ENCODE data around the gene AP3S2. TPM values are rescaled to one million over a fixed set of nuclear protein-coding genes. Genes with fewer than 3 reads are reported as not detected.

Gene AP3S2
- total and polyA plus RNA-seq, 2 of the 13 experiments (the other 11 are each of a cell fraction or from before 2014, with no cell fraction given) = 17.6 to 44.4 TPM

GRCh38 chr15:89809093-89809786 is 84.6 kb downstream of the AP3S2 start (continued):
- TF ChIP-seq ZBTB26 (CRISPR knock-in tag; IDR thresholded peaks at IDR 0.05; ENCODE audit: borderline replicate concordance) (peak; percentile 95), SP140L (CRISPR knock-in tag; IDR thresholded peaks at IDR 0.05; ENCODE audit: borderline replicate concordance) (no peak), TMF1 (CRISPR knock-in tag; IDR thresholded peaks at IDR 0.05; ENCODE audit: low read depth) (0 out of 2 replicates have a peak, but pooled peaks have one; percentile 66), ZNF800 (CRISPR knock-in tag; IDR thresholded peaks at IDR 0.05) (peak; percentile 51; the same call in 1 of the 2 replicates), HIC2 (CRISPR knock-in tag; IDR thresholded peaks at IDR 0.05; ENCODE audit: low read depth) (peak; percentile 80), MED8 (CRISPR knock-in tag; IDR thresholded peaks at IDR 0.05; ENCODE audit: insufficient replicate concordance) (peak; percentile 70), ZBTB7B (CRISPR knock-in tag; IDR thresholded peaks at IDR 0.05) (peak; percentile 98), RARA (CRISPR knock-in tag; IDR thresholded peaks at IDR 0.05) (peak; percentile 72), ETV5 (CRISPR knock-in tag; IDR thresholded peaks at IDR 0.05; ENCODE audit: borderline replicate concordance) (peak; percentile 97), TARDBP (CRISPR knock-in tag; IDR thresholded peaks at IDR 0.05) (peak; percentile 91), ZBTB1 (CRISPR knock-in tag; IDR thresholded peaks at IDR 0.05; ENCODE audit: borderline replicate concordance) (no peak), SIX1 (CRISPR knock-in tag; IDR thresholded peaks at IDR 0.05; ENCODE audit: borderline replicate concordance) (peak; percentile 74), MYC (CRISPR knock-in tag; IDR thresholded peaks at IDR 0.05; ENCODE audit: borderline replicate concordance) (peak; percentile 58; the same call in 1 of the 2 replicates), ZBED4 (CRISPR knock-in tag; IDR thresholded peaks at IDR 0.05; ENCODE audit: borderline replicate concordance) (peak; percentile 93), IRX3 (CRISPR knock-in tag; IDR thresholded peaks at IDR 0.05; ENCODE audit: borderline replicate concordance, low read depth) (peak; percentile 27; the same call in 1 of the 2 replicates), ZNF326 (CRISPR knock-in tag; IDR thresholded peaks at IDR 0.05; ENCODE audit: borderline replicate concordance) (0 out of 2 replicates have a peak, but pooled peaks have one; percentile 83), ZBTB14 (CRISPR knock-in tag; IDR thresholded peaks at IDR 0.05) (no peak), ARNTL (CRISPR knock-in tag; IDR thresholded peaks at IDR 0.05) (peak; percentile 63; the same call in 1 of the 2 replicates)

All from HepG2 (cell line).